GM18907 (cell line): ENCODE results near the gene APOM.

ENCODE experiments used
- ATAC-seq: cut with Tn5 transposase; IDR thresholded peaks from one replicate; pipeline ENCODE4 v1.9.1; 2021; ENCODE audit warnings: mild to moderate bottlenecking, moderate library complexity; ENCODE audit not compliant: unreplicated experiment

Gene APOM

DNA sequence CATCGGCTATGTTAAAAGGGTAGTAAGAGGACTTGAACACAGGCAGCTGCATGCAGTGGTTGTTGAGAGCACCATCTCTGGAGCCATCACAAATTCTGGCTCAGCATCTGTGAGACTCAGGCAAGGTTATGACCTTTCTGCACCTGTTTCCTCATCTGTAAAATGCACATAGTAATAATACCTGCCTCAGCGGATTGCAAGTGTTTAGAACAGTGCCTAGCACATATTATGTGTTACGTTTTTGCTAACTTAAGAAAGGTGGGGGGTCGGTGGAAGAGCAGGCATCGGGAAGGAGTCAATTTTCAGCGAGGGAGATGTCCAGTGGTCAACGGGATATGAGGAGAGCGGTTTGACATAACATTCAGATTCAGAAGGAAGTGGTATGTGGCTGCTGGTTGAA is 22.3 kb downstream of the APOM start:
- ATAC-seq = no peak

DNA sequence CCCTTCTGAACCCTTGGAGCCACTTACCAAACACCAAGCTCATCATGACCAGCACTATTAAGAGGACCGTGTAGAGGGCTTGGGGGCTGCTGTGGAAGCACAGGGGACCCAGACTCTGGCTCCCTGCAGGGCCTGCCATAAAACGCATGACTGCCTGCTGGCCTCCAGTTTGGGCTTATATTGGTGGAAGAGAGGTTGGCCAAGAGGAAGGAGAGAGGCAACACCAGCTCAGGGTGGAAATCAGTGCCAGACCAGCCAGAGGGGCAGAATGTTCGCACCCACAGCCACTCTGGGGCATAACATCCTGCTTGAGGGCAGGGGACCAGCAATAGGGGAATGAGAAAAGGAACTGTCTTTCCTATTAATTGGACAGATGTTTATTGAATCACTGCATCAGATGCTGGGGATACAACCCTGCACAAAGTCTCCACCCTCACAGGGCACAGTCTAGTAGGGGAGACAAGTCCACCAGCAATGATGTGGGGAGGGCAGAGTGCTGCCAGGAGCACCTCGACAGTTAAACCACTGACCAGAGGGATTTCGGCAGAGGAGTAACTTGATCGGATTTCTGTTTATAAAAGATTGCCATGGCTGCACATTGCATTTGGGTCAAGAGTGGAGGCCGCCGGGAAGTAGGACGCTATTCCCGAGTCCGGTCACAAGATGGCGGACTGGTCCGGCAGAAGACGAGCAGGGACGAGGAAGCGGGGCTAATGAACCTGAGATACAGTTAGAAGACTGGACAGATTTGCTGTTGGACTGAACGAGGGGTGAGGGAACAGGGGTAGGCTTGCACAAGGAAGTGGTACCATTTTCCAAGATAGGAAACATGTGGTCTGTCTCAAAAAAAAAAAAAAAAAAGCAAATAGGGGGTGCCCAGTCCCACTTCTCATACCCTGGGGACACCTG is 24.8 kb downstream of the APOM start, which contains the start of gene LY6G5C:
TSS of gene LY6G5C (minus strand) at position 842 of the 909 bp plus-strand sequence. CDS start at position 148, 694 bp downstream.
- no peak for ATAC-seq

DNA sequence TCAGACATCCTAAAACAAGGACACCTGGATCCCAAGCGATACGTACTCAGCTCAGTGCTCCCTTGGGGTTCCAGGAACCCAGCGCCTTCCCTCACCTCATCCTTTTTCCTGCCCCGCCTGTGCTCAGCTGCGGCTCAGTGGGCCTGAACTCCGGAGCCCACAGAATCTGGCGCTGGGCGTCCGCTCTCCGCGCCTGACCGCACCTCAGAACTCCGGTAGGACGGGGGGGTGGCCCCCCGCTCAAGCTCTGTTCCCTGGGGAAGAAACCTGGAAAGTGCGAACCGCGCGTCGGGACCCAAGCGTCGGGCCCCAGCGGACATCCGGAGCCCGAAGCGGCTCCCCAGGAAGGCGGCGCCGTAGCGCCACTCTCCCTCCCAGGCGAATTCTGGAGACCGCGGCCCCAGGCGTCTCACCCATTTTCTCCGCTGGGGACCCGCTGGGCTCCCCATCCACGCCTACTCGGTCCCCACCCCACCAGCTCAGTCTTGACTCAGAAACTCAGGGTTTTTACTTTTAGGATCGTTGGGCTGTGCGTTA is 25.5 kb downstream of the APOM start:
- ATAC-seq = no peak

DNA sequence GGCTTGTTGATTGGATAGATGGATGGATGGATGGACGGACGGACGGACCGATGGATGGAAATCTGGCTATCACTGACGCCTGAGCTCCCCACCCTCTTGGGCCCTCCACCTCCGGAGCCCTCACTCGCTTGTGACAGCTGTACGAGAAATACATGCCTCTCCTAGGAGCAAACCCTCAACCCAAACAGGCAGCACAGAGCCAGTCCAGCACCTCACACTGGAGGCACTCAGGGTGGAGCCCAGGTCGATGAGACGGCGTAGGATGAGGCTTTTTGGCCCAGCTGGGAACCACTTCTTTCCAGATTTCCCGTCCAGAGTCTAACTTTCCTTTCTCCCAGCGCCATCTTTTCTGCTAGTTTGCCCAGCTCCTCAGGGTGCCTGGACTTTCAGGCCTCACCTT is 27.9 kb downstream of the APOM start:
- no peak for ATAC-seq

DNA sequence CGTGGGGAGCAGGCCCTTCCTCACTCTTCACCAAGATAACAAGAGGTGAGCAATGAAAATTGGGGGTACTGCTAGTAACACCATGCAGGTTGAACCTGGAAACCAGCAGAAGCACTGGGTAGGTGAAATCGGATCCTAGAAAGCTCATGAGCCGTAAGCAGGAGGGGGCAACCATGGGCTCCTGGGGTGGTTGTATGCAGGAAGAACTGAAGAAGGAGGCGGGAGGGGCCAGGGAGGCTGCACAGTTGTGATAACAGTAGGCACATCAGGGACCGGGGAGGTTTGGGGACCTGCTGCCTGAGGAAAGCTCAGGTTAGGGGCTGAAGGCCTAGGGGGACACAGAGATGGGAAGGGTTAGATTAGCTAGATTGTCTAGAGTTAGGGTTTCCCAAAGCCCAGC is 30.8 kb downstream of the APOM start:
- ATAC-seq = no peak

DNA sequence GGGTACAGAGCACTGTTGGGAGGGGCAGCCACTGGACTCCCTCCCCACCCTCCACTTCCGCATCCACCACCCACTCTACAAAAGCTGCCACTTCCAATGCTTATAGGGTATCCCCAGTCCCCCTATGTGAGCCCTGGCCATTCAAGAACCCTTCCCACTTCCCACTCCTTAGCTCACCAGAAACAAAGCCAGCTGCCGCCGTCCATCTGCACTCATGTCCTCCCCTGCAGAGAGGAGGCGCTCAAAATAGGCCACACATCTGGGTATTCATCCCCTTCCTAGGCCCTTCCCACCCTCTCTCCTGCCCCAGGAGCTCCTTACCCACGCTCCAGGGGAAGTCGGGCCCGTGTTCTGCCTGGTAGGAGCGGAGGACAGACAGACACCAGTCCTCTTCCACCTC is 31.6 kb downstream of the APOM start:
- ATAC-seq = no peak

DNA sequence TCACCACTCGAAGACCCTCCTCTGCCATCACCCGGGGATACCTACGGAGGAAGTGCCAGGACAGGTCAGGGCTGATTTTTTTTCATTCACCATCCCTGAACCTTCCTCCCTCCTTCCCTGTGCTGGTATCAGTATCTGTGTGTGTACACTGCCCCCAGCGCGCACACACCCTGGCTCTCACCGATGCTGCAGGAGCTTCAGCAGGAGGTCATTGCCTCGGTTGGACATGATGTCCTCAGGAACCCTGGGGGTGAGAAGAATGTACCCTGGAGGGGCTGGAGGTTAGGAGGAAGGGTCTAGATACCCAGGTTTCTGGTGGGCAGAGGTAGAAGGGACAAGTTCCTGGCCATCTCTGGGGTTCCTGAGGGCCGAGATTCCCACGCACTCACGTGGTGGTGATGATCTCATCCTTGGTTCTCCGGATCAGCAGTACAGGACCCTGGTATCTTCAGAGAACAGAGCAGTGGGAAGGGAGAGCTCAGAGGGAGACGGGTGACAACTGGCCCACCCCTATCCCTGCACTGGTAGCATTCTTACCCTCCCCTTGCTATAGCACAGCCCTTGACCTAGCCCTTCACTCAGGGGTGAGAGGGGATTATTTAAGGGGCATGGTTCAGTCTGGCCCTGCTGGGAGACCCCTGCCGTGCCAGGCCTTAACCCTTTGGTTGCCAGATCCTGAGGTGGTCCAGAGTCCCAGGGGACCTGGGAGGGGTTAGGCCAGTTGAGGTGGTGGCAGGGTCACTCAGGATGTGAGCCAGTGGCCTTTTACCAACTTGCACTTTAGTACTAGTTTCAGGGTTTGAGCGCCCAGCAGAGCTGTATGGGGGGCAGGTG is 32.4 kb downstream of the APOM start:
- no peak for ATAC-seq

DNA sequence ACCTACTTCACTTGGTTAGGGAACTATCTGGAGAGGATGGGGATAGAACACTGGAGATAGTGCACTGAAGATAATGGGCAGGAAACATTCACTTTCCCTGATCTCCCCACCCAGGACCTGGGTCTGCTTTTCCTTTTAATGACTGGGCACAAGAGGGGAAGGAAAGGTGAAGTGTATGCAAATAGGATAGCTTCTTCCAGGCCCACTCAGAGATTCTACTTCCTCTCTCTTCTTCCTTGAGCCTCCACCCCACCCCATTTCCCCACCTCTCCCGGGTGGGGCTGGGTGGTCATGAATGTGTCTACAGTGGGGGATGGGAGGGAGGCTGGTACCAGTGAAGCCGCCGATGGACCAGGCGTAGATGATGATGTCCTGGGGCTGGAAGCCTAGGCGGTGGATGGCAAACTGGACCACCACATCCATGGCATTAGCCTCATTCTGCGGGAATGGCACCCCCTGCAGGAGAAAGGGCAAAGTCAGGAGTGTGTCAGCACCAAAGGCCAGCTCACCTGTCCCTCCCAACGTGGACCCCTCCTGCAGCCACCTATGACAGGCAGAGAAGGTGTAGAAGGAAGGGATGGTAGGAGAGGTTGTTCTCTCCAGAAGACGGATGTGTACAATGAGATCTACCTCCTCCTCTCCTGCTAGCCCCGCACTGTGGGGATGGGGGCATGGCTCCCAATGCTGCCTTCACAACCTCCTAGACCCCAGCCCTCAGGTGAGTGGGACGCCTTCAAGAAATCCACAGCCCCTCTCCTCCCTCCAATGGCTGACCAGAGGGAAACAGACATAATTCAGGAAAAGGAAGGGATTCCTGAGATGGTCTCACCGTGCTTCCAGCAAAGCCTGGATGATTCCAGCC is 33.8 kb downstream of the APOM start:
- no peak for ATAC-seq

DNA sequence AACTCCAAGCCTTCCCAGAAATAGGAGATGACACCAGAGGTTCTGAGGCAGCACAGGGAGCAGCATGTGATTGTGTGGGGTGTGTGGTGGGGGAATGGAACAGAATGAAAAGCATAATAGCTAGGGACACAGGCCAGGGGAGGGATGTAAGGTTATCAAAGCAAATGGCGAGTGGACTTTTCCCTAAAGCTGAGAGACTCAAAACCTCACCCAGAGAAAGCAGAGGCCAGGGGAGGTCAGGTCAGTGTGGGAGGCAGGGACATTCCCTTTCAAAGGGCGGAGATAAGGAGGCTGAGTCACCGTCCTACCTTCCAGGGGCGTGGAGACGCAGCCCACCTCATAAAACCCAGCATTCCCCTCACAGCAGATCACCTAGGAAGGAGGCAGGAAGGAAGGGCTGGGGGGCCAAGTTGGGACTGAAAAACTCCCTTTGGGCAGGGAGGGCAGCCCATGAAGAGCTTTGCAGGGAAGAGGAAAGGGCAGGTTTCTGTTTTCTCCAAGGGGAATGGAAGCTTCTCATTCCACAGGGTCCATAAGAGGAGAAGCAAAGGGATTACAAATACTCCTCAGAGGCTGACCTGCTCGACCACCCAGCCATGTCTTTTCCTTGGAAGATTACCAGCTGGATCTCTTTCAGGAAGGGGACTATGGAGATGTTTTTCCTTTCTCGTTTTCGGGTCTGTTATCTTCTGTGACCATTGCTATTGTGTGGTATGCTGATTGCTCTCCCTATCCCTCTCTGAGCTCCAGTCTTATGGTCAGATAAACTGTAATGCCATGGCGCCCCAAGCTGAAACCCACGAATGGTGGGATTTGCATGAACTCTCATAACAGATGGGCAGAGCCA is 34.8 kb downstream of the APOM start:
- ATAC-seq = no peak

DNA sequence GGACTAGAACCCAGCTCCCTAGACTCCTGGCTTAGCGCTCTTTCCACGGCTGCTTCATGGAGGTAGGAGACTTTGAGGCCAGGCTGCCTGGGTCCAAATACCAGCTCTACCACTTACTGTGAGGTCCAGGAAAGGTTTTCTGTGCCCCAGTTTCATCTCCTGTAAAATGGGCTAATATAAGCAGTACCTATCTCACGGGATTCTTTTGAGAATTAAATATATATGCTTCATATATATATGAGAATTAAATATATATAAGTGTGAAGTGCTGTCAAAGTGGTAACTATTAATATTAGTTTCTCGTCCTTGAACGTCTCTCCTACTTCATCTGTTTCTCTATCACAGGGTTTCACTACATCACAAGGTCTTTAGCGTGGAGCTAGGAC is 35.4 kb downstream of the APOM start:
- ATAC-seq = no peak

DNA sequence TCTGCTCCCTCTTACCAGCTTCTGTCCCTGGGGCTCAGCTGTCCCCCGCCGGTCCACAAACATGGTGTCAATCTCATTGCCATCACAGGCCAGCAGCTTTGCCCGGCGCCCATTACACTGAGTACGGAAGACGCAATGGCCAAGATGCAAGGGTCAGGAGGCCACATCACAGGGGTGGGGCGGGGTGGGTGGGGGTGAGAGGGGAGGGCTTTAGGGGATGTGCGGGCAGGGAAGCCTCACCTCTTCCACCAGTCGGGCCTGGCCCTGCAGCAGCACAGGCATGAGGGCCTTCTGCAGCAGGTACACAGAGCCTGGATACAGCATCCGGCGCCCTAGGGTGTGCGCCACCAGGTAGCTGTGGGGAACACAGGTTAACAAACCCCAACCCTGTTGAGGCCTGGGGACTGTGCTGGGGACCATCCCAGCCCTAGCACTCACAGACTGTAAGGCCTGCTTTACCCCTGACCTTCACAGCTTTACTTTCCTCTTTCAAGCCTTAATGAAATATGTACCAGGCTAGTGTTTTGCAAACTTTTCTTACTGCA is 35.9 kb downstream of the APOM start:
- ATAC-seq = no peak

DNA sequence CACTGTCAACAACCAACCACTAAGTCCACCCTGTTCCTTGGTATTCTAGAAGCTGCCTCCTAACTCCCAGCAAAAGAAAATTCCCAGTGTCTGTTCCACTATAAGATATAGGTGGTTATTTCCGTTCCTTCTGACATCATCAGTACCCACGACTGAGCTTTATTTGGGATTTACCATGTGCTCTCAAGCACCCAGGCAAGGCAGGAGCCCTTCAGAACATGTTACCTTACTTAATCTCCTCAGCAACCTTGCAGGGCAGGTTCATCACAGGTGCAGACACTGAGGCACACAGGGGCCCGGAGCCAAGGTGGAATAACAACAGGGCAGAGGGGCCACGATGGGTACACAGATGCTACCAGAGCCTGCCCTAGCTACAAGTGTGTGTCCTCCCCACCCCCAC is 36.7 kb downstream of the APOM start:
- no peak for ATAC-seq

DNA sequence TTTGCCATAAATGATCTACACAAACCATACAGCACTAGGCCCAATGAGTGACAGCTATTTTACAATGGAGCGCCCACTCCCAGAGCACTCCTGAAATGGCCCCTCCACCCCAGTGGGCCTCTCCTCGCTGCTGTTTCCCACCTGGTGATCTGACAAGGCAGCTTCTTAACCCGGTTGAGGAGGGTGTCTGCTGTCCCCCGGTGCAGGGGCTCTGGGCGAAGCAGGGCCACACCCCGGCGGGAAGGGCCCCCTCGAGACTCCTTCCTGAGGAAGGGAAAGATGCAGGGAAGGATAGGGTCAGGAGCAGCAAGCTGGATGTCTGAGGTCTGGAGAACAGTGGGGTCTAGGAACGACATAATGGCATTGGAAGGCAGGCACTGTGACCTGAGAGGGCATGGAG is 37.2 kb downstream of the APOM start:
- no peak for ATAC-seq

DNA sequence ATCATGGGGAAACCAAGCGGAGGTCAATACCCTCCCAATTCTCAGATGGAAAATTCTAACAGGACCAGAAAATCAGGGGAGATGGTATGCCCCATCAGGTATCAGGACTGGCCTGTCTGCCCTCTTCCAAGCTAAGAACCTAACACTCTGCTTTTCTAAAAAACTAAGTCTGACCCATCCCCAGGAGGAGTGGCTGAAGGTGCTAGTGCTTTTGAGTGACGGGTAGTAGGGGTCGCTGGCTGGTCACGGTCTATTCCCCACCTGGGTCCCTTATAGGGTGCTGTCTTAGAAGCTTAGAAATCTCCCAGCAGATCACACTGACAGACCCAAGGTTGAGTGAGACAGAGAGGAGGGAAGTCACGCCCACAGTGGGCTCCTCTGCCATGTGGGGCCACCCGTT is 37.8 kb downstream of the APOM start:
- no peak for ATAC-seq

DNA sequence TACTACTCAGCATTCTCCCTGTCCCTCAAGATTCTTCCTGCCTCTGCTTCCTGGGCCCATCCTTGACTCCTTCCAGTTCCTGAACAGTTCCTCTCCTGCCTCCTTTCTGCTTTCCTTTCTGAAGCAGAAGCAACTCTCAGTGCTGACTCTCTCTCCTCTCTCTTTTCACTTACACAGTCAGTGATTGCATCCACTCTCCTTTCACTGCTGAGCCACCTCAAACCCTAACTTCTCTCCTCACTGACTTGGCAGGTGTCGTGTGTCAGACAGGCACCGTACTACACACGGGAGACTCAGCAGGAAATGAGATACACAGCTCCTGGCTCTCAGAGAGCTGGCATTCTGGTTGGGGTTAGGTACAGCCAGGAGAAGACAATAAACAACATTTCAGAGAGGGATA is 41.9 kb downstream of the APOM start:
- no peak for ATAC-seq

DNA sequence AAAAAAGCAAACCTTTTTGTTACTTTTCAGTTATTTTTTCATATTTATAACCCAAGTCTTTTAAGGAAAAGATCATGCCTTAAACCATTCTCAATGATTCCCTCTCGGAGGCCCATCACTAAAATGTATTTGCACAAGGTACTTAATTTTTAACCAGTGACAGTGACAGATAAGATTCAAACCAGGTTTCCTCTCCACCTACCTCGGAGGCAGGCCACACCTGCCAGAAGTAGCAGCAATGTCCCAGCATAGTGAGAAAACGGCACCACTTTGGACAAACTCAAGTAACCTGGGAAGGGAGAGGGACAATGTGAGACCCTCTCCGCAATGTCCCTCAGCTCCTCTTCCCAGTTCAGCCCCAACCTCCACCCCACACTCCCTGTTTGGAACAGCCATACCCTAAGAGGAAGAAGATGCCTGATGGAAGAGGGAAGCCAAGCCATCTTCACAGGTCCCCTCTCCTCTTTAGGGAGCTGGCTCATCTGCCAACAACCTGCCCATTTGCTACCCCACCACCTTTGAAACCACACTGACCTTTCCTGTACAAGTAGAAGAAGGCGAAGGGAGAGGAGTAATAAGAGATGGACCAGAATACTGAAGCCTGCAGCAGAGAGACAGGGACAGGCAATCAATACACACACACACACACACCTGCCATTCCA is 45.2 kb downstream of the APOM start:
- ATAC-seq = no peak

DNA sequence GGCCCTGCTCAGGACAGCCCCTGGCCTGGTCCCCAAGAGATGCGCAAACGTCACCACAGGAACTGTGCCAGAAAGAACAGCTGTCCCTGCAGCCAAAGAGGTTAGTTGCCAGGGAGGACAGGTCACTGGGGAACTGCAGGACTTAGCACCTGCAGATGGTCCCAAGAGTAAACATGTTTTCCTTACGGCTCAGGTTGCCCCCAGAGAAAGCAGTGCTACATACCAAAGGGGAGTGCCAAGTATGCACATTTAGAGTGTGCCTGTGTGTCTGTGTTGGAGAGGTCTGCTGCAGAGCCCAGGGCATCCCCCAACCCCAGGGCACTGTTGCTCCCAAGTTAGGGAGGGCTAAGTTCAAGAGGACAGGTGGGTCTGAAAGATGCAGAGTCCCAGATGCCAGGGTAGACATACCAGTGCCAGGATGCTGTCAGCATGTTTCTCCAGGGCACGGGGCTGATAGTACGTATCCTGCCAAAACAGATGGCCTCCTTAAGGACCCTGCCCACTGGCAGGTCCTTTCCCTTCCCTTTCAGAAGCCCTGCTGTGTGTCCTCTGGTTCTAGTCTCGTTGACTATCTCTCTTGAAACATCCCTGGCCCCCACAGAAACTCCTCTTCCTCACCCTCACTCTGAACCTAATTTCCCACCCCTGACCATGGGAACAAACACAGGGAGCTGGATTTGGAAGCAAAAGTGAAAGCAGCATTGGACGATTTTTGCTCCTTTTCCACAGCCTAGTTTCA is 46.1 kb downstream of the APOM start:
- no peak for ATAC-seq

DNA sequence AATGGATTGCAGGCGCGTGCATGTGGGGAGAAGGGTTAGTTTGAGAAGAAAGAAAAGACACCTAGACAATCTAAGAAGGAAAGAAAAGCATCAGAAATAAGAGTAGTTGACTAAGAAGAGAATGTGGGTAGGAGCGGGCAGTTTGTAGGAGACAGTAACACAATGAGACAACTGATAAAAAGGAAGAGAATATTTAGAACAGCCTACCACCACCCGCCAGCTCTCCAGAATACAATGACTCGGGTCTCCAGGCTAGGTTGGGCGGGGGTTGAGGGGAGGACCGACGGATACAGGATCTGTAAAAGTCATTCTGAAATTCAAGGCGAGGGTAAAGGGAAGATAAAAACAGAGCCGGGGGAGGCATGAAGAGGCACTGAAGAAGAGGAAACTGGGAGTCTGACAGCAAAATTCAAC is 46.7 kb downstream of the APOM start:
- no peak for ATAC-seq
